Effector memory CD4-positive, alpha-beta T cell (primary cell): ENCODE data around the gene FLII.

Source experiments
- DNase-seq, 3 donors: peaks; one replicate each; pipeline ENCODE4 v3.0.0-alpha.2; 2020
- H3K27ac ChIP-seq: 2 replicates; pipeline ENCODE4 v1.7.0; 2013; ENCODE audit warnings: mild to moderate bottlenecking, low read length, moderate library complexity; ENCODE audit not compliant: insufficient read depth, poor library complexity, severe bottlenecking
- H3K27me3 ChIP-seq: replicated peaks from 2 replicates; pipeline ENCODE4 v1.7.0; 2013; ENCODE audit warnings: mild to moderate bottlenecking, low read length; ENCODE audit not compliant: insufficient read depth, control insufficient read depth, poor library complexity, severe bottlenecking
- H3K36me3 ChIP-seq: 2 replicates; pipeline ENCODE4 v1.7.0; 2013; ENCODE audit warnings: mild to moderate bottlenecking, low read length, moderate library complexity; ENCODE audit not compliant: control insufficient read depth, insufficient read depth
- H3K4me1 ChIP-seq: 2 replicates; pipeline ENCODE4 v1.7.0; 2013; ENCODE audit warnings: low read length, mild to moderate bottlenecking; ENCODE audit not compliant: control insufficient read depth, insufficient read depth, poor library complexity, severe bottlenecking
- H3K4me3 ChIP-seq: 2 replicates; pipeline ENCODE4 v1.7.0; 2013; ENCODE audit warnings: low read length, low read depth, mild to moderate bottlenecking; ENCODE audit not compliant: insufficient read depth, poor library complexity, severe bottlenecking
- H3K9me3 ChIP-seq: 2 replicates; pipeline ENCODE4 v1.7.0; 2013; ENCODE audit warnings: mild to moderate bottlenecking, low read length, moderate library complexity; ENCODE audit not compliant: control insufficient read depth

FLII gene

DNA sequence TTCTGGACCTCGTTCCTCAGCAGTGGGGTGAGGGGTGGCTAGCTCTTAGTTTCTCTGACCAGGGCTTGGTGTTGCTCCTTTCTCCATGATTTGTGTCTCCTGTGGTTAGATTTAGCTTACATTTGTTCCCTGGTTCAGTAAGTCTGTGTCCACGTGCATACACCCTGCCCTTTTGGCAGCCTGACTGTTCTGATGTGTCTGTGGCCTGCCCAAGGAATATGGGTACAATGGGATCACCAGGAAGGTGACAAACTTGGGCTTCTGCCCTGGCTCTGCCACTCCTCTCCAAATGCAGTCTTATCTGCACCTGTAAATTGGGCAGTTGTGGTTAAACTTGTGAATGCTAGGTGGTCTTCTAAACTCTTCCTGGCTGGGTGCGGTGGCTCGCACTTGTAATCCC lies 57.4 kb downstream of the FLII start:
- no peaks in the 10 kb centered on the region for H3K27me3 ChIP-seq
- no peak for DNase-seq
- peaks cover 4% of the 10 kb centered on the region for H3K4me1 ChIP-seq
- no peak overlapping the region for H3K27ac ChIP-seq
- H3K36me3 ChIP-seq, result peaks cover 53% of the 10 kb centered on the region
- no peaks in the 10 kb centered on the region for H3K9me3 ChIP-seq
- no peak overlapping the region for H3K4me3 ChIP-seq

DNA sequence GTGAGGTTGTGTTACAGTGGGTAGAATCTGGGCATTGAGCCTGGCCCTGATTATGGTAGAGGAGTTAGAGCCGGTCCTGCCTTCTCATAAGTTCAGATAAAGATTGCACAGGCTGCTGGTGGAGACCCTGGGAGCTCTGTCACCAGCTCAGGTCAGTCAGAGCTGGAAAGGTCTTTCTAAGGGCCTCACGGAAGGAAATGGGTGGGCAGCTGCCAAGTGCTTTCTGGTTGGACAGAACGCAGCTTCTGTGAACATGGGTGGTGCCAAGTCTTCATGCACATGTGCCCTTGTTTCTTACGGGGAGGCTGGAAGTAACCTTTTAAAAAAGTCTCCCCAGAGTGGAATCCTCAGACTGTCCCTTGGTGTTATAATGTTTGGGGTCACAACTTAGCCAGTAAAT lies 60.0 kb downstream of the FLII start:
- peaks cover 48% of the 10 kb centered on the region for H3K36me3 ChIP-seq
- H3K4me3 ChIP-seq, result no peak overlapping the region
- no peak overlapping the region for H3K27ac ChIP-seq
- no peaks in the 10 kb centered on the region for H3K27me3 ChIP-seq
- peaks cover 4% of the 10 kb centered on the region for H3K4me1 ChIP-seq
- no peak for DNase-seq
- no peaks in the 10 kb centered on the region for H3K9me3 ChIP-seq

DNA sequence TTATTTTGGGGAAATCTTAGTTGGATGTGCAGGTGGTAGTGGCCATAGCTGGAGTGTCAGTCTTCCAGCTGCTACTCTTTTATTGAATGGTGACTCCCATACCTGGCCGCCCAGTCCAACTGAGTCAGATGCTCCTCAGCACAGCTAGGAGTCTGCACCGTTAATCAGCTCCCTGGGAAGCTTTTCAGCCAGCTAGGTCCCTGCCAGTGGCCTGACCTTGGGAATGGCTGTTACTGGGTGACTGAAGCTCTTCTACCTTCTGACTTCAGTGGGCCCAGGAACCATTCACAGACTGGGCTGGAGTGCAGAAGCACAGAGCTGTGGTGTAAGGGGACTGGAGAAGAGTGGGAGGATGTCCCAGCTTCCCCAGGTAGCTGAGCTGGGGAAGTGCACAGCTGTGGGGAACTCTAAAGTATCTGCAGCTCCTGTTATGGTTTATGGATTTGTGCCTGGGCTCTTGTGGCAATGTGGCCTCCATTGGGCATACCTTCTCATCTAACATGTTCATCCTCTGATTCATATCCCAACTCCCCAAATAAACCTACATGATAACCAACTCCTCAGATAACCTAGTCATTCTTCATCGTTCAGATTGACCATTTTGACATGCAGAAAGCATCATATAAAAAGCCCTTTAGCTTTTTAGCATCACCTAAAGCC lies 60.9 kb downstream of the FLII start:
- Histone ChIP-seq H3K4me1 (peaks cover 4% of the 10 kb centered on the region), H3K4me3 (no peak overlapping the region), H3K27me3 (no peaks in the 10 kb centered on the region), H3K27ac (no peak overlapping the region), H3K9me3 (no peaks in the 10 kb centered on the region), H3K36me3 (peaks cover 46% of the 10 kb centered on the region)
- DNase-seq, result no peak

DNA sequence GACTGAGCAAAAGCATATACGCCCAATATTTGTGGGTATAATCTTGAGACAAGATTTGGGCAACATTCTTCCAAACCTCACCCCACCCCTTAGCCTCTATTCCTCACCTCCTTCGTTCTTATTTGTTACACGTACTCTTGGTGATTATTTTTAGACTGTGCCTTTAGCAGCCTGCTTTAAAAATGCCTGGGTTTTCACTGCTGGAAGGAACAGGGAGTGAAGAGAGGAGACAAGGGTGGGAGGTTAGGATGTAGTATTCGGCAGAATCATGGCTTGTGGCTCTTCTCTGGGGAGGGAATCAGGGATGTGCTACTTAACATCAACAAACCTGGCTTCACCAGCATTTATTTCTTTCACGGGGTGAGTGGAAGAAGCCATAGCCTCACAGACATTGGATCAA lies 63.3 kb downstream of the FLII start:
- no peaks in the 10 kb centered on the region for H3K27me3 ChIP-seq
- H3K36me3 ChIP-seq, result peaks cover 34% of the 10 kb centered on the region
- no peak overlapping the region for H3K4me3 ChIP-seq
- no peak for DNase-seq
- H3K9me3 ChIP-seq, result no peaks in the 10 kb centered on the region
- no peak overlapping the region for H3K27ac ChIP-seq
- H3K4me1 ChIP-seq, result peaks cover 4% of the 10 kb centered on the region
